HEK293 (cell line): Measurements from ENCODE around the gene ROPN1L.
"Not testable (repeated sequence)": the region's sequence is repeated elsewhere in the genome, so short reads cannot be mapped to it uniquely, and the experiment has no call there.

Source experiments
- CTCF ChIA-PET: fragments of 350-600 bp; formaldehyde crosslinking; extraction: SDS; loops from one replicate; lab custom pipeline; 2021; ENCODE audit warnings: antibody characterized with exemption; lab: Yijun Ruan, JAX
- POLR2A ChIA-PET: fragments of 300-600 bp; formaldehyde crosslinking; extraction: SDS; loops from one replicate; lab custom pipeline; 2020; ENCODE audit warnings: antibody characterized with exemption, inconsistent platforms; lab: Yijun Ruan, JAX
- H3K27ac ChIP-seq: fragments of 200-500 bp; sonication (Bioruptor generic); 2 replicates; pipeline ENCODE4 v1.5.1; 2014; ENCODE audit warnings: low read depth, low read length, control low read depth, inconsistent platforms; ENCODE audit errors: extremely low read depth
- H3K36me3 ChIP-seq, 2 experiments: fragments of 200-500 bp in 1 of 2; sonication (Bioruptor generic) in 1 of 2; 1 replicate in 1 of 2; 2 replicates in 1 of 2; pipeline ENCODE4 v1.5.1; 2014 to 2017; ENCODE audit warnings: inconsistent platforms in 2 of 2, low read length in 2 of 2; ENCODE audit not compliant: control insufficient read depth in 2 of 2, insufficient read depth in 1 of 2
- H3K4me1 ChIP-seq: fragments of 200-500 bp; sonication (Bioruptor generic); 2 replicates; pipeline ENCODE4 v1.5.1; 2014; ENCODE audit warnings: mild to moderate bottlenecking, low read length, inconsistent platforms; ENCODE audit not compliant: control insufficient read depth, insufficient read depth
- H3K4me3 ChIP-seq: 2 replicates; pipeline ENCODE4 v1.5.1; 2011; ENCODE audit warnings: low read depth, mild to moderate bottlenecking, control low read depth, low read length, moderate library complexity
- H3K9me3 ChIP-seq: fragments of 200-500 bp; sonication (Bioruptor generic); 2 replicates; pipeline ENCODE4 v1.5.1; 2014; ENCODE audit warnings: low read depth, low read length, inconsistent platforms; ENCODE audit not compliant: control insufficient read depth, insufficient read depth
- EGR2 ChIP-seq: fragments of 450-650 bp; formaldehyde crosslinking; IDR thresholded peaks from 2 replicates; pipeline ENCODE4 v1.5.1; 2016; ENCODE audit warnings: low read depth, missing biosample characterization, missing genetic modification characterization
- GLI4 ChIP-seq: fragments of 450-650 bp; formaldehyde crosslinking; IDR thresholded peaks from 2 replicates; pipeline ENCODE4 v1.5.1; 2016; ENCODE audit warnings: missing biosample characterization, missing genetic modification characterization
- GLIS1 ChIP-seq: fragments of 450-650 bp; formaldehyde crosslinking; IDR thresholded peaks from 2 replicates; pipeline ENCODE4 v1.5.1; 2016; ENCODE audit warnings: missing biosample characterization, missing genetic modification characterization
- MEIS1 ChIP-seq: sonication (generic); formaldehyde crosslinking; IDR thresholded peaks from 2 replicates; pipeline ENCODE4 v1.8.1; 2022; ENCODE audit warnings: missing genetic modification reagents, mild to moderate bottlenecking, borderline replicate concordance
- SCRT2 ChIP-seq: fragments of 450-650 bp; formaldehyde crosslinking; IDR thresholded peaks from 2 replicates; pipeline ENCODE4 v1.5.1; 2016; ENCODE audit warnings: missing biosample characterization, missing genetic modification characterization
- ZNF394 ChIP-seq: fragments of 450-650 bp; formaldehyde crosslinking; IDR thresholded peaks from 2 replicates; pipeline ENCODE4 v1.5.1; 2016; ENCODE audit warnings: missing biosample characterization, missing genetic modification characterization, mild to moderate bottlenecking, moderate library complexity, borderline replicate concordance
- ZNF596 ChIP-seq: fragments of 450-650 bp; IDR thresholded peaks from 2 replicates; pipeline ENCODE4 v1.5.0; 2018; ENCODE audit warnings: missing biosample characterization, mild to moderate bottlenecking, missing genetic modification characterization, moderate library complexity
- ZNF623 ChIP-seq: fragments of 450-650 bp; formaldehyde crosslinking; IDR thresholded peaks from 2 replicates; pipeline ENCODE4 v1.5.1; 2016; ENCODE audit warnings: missing biosample characterization, missing genetic modification characterization
- TF ChIP-seq, protein P1 (sequence below): fragments of 450-650 bp; formaldehyde crosslinking; IDR thresholded peaks from 2 replicates; pipeline ENCODE4 v1.5.1; 2016; ENCODE audit warnings: missing biosample characterization, missing genetic modification characterization
- TF ChIP-seq, protein P2 (sequence below): fragments of 450-650 bp; formaldehyde crosslinking; IDR thresholded peaks from 2 replicates; pipeline ENCODE4 v1.5.1; 2016; ENCODE audit warnings: missing biosample characterization, missing genetic modification characterization
- TF ChIP-seq, protein P3 (sequence below): fragments of 450-650 bp; formaldehyde crosslinking; IDR thresholded peaks from 2 replicates; pipeline ENCODE4 v1.5.1; 2016; ENCODE audit warnings: missing biosample characterization, missing genetic modification characterization
- TF ChIP-seq, protein P4 (sequence below): IDR thresholded peaks from 2 replicates; pipeline ENCODE4 v1.6.1; 2011; ENCODE audit warnings: mild to moderate bottlenecking, low read depth, low read length, borderline replicate concordance
- TF ChIP-seq, protein P5 (sequence below): fragments of 450-650 bp; formaldehyde crosslinking; IDR thresholded peaks from 2 replicates; pipeline ENCODE4 v1.5.1; 2016; ENCODE audit warnings: missing biosample characterization, missing genetic modification characterization, low read depth

Gene ROPN1L

DNA sequence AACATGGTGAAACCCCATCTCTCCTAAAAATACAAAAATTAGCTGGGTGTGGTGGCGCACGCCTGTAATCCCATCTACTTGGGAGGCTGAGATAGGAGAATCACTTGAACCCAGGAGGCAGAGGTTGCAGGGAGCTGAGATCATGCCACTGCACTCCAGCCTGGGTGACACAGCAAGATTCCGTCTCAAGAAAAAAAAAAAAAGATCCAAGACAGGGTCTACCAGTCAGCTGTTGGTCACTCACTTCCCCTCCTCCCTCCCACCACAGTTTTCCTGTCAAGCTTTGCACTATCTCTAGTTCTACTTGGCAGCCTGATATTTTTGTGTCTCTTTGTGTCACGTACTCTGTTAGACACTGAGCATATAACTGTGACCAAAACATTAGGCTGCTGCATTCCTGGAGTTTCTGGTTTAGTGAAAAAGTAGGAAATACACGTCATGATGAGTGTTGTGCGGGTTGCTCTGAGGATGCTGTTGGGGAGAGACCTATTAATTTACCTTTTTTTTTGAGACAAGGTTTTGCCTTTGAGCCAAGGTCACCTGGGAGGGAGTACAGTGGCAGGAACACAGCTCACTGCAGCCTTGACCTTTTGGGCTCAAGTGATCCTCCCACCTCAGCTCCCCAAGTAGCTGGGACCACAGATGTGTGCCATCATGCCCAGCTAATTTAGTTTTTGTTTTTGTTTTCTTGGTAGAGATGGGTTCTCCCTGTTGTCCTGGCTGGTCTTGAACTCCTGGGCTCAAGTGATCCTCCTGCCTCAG, 48.9 kb upstream of the ROPN1L start:
- H3K4me1 ChIP-seq, H3K4me3 ChIP-seq, H3K27ac ChIP-seq, H3K9me3 ChIP-seq: not testable (repeated sequence)
- ChIA-PET POLR2A (interaction anchor here (0.6 kb wide), 1 partner anchor 26 kb away, joined by 3 read pairs; no protein-coding TSS in a partner anchor), CTCF (interaction anchor here (1.4 kb wide), 2 partner anchors 13 to 34 kb away, joined by 3 read pairs; no protein-coding TSS in a partner anchor)
- peaks cover 83% of the 10 kb centered on the region in 2 experiments for H3K36me3 ChIP-seq

DNA sequence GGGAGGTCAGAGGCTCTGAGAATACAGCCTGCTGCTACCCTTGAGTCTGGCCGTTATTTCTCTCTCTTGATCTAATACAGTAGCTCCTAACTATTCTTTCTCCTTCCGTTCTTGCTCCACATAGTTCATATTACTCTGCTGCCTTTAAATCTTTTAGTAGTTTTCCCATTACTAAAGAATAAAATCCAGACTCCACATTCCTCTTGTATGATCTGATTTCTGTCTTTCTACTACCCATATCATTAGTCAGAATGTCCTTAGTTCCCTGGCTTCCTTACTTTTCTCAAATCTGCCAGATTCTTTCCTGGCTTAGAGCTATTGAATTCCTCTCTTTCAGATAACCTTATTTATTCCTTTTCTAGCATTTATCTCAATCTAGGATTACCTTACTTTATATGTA, 48.2 kb upstream of the ROPN1L start:
- Histone ChIP-seq H3K36me3 (peaks cover 82 to 84% of the 10 kb centered on the region in 2 experiments), H3K4me3 (no peak overlapping the region), H3K27ac (no peak overlapping the region), H3K9me3 (no peaks in the 10 kb centered on the region), H3K4me1 (no peaks in the 10 kb centered on the region)
- ChIA-PET POLR2A (interaction anchor here (0.6 kb wide), 1 partner anchor 25 kb away, joined by 3 read pairs; no protein-coding TSS in a partner anchor), CTCF (interaction anchor here (0.5 to 1.5 kb wide), 8 partner anchors 9 to 537 kb away, joined by 3 to 9 read pairs (median 3); no protein-coding TSS in a partner anchor)
- TF ChIP-seq ZNF623 (tag by site-specific recombination): no peak
- TF ChIP-seq, protein P1, sequence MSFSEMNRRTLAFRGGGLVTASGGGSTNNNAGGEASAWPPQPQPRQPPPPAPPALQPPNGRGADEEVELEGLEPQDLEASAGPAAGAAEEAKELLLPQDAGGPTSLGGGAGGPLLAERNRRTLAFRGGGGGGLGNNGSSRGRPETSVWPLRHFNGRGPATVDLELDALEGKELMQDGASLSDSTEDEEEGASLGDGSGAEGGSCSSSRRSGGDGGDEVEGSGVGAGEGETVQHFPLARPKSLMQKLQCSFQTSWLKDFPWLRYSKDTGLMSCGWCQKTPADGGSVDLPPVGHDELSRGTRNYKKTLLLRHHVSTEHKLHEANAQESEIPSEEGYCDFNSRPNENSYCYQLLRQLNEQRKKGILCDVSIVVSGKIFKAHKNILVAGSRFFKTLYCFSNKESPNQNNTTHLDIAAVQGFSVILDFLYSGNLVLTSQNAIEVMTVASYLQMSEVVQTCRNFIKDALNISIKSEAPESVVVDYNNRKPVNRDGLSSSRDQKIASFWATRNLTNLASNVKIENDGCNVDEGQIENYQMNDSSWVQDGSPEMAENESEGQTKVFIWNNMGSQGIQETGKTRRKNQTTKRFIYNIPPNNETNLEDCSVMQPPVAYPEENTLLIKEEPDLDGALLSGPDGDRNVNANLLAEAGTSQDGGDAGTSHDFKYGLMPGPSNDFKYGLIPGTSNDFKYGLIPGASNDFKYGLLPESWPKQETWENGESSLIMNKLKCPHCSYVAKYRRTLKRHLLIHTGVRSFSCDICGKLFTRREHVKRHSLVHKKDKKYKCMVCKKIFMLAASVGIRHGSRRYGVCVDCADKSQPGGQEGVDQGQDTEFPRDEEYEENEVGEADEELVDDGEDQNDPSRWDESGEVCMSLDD: no peak

DNA sequence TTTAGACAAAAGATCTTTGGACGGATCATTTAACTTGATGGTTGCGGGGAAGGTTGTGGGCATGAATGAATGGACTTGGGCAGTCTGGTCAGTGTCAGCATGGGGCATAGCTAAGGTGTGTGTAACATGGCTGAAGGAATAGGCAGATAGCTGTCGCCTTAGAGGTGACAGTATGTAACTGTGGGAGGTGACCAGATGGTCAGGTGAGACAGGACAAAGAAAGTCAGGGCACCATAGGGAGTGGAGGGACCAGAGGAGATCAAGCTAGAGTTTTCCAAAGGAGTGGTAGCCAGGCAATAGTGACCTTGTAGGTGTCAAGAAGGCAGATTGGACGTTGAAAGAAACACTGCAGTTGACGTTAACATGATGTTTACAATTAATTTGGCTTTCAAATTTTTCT, 45.1 kb upstream of the ROPN1L start:
- Histone ChIP-seq H3K4me3 (no peak overlapping the region), H3K4me1 (no peaks in the 10 kb centered on the region), H3K27ac (no peak overlapping the region)
- POLR2A ChIA-PET: no interaction called here
- TF ChIP-seq ZNF596 (tag by site-specific recombination) (no peak), SCRT2 (tag by site-specific recombination) (no peak), GLI4 (tag by site-specific recombination) (no peak), ZNF394 (no peak), MEIS1 (no peak), EGR2 (no peak), GLIS1 (tag by site-specific recombination) (no peak)
- TF ChIP-seq, protein P2, sequence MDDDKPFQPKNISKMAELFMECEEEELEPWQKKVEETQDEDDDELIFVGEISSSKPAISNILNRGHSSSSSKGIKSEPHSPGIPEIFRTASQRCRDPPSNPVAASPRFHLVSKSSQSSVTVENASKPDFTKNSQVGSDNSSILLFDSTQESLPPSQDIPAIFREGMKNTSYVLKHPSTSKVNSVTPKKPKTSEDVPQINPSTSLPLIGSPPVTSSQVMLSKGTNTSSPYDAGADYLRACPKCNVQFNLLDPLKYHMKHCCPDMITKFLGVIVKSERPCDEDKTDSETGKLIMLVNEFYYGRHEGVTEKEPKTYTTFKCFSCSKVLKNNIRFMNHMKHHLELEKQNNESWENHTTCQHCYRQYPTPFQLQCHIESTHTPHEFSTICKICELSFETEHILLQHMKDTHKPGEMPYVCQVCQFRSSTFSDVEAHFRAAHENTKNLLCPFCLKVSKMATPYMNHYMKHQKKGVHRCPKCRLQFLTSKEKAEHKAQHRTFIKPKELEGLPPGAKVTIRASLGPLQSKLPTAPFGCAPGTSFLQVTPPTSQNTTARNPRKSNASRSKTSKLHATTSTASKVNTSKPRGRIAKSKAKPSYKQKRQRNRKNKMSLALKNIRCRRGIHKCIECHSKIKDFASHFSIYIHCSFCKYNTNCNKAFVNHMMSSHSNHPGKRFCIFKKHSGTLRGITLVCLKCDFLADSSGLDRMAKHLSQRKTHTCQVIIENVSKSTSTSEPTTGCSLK (tag by site-specific recombination): no peak
- TF ChIP-seq, protein P3, sequence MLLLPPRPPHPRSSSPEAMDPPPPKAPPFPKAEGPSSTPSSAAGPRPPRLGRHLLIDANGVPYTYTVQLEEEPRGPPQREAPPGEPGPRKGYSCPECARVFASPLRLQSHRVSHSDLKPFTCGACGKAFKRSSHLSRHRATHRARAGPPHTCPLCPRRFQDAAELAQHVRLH (tag by site-specific recombination): no peak
- TF ChIP-seq, protein P4, sequence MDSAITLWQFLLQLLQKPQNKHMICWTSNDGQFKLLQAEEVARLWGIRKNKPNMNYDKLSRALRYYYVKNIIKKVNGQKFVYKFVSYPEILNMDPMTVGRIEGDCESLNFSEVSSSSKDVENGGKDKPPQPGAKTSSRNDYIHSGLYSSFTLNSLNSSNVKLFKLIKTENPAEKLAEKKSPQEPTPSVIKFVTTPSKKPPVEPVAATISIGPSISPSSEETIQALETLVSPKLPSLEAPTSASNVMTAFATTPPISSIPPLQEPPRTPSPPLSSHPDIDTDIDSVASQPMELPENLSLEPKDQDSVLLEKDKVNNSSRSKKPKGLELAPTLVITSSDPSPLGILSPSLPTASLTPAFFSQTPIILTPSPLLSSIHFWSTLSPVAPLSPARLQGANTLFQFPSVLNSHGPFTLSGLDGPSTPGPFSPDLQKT: no peak
- TF ChIP-seq, protein P5, sequence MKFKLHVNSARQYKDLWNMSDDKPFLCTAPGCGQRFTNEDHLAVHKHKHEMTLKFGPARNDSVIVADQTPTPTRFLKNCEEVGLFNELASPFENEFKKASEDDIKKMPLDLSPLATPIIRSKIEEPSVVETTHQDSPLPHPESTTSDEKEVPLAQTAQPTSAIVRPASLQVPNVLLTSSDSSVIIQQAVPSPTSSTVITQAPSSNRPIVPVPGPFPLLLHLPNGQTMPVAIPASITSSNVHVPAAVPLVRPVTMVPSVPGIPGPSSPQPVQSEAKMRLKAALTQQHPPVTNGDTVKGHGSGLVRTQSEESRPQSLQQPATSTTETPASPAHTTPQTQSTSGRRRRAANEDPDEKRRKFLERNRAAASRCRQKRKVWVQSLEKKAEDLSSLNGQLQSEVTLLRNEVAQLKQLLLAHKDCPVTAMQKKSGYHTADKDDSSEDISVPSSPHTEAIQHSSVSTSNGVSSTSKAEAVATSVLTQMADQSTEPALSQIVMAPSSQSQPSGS (tag by site-specific recombination): no peak
- TF ChIP-seq, all 188 proteins: peak for 0
- CTCF ChIA-PET: interaction anchor here (0.8 kb wide), 1 partner anchor 113 kb away, joined by 7 read pairs; no protein-coding TSS in a partner anchor
- no peaks in the 10 kb centered on the region for H3K9me3 ChIP-seq
- peaks cover 74 to 77% of the 10 kb centered on the region in 2 experiments for H3K36me3 ChIP-seq
